Measurements from ENCODE around the gene NTF4.

NTF4 gene

GRCh38 chr19:49086296-49086695 lies 21.7 kb upstream of the NTF4 start:
- DNase-seq: no peak

- no peak for DNase-seq
Observed at GRCh38 chr19:49085868-49086232, 21.2 kb upstream of the NTF4 start.

GRCh38 chr19:49085020-49085867 lies 20.6 kb upstream of the NTF4 start, which contains the start of gene SNRNP70:
Gene SNRNP70, plus strand, starts transcription at chr19:49085451. Its CDS starts 964 bp downstream, at chr19:49086415.
- peak; percentile 100 for DNase-seq

- DNase-seq: no peak
Observed at GRCh38 chr19:49084206-49085019, 19.8 kb upstream of the NTF4 start.

GRCh38 chr19:49081273-49081672 lies 16.7 kb upstream of the NTF4 start:
- DNase-seq: no peak

- no peak for DNase-seq
Observed at GRCh38 chr19:49080392-49080791, 15.8 kb upstream of the NTF4 start.

GRCh38 chr19:49074869-49075268 lies 10.3 kb upstream of the NTF4 start:
- DNase-seq: peak; percentile 70

- no peak for DNase-seq
Observed at GRCh38 chr19:49073514-49074378, 9.1 kb upstream of the NTF4 start.

GRCh38 chr19:49071860-49072547 lies 7.4 kb upstream of the NTF4 start:
- peak; percentile 73 for DNase-seq

GRCh38 chr19:49070416-49070815 lies 5.8 kb upstream of the NTF4 start:
- no peak for DNase-seq

- DNase-seq: no peak
Observed at GRCh38 chr19:49069026-49069425, 4.4 kb upstream of the NTF4 start.

GRCh38 chr19:49067554-49067953 lies 2.9 kb upstream of the NTF4 start:
- no peak for DNase-seq

GRCh38 chr19:49065905-49066512 lies 1.4 kb upstream of the NTF4 start:
- DNase-seq: no peak

GRCh38 chr19:49064029-49064629 lies 489 bp downstream of the NTF4 start:
- no peak for DNase-seq

GRCh38 chr19:49061445-49061844 lies 3.2 kb downstream of the NTF4 start:
- DNase-seq: no peak

- DNase-seq: no peak
Observed at GRCh38 chr19:49061000-49061399, 3.6 kb downstream of the NTF4 start.

GRCh38 chr19:49059053-49059452 lies 5.6 kb downstream of the NTF4 start:
- DNase-seq: no peak

- DNase-seq: peak; percentile 33
Observed at GRCh38 chr19:49058562-49058961, 6.1 kb downstream of the NTF4 start.

- DNase-seq: peak; percentile 86
Observed at GRCh38 chr19:49057636-49058234, 6.9 kb downstream of the NTF4 start, which contains the start of gene CGB7. Gene CGB7, minus strand, starts transcription at chr19:49057749. Its CDS starts 2,374 bp downstream, at chr19:49055375.

GRCh38 chr19:49056902-49057596 lies 7.6 kb downstream of the NTF4 start:
- peak; percentile 35 for DNase-seq

All from eye (tissue), 1 donor.